Stimulated activated naive CD4-positive, alpha-beta T cell treated with Interleukin-2 at 50 U/mL for 16 hours (primary cell): ENCODE measurements around the gene FAT1.
"Not testable (repeated sequence)": the region's sequence is repeated elsewhere in the genome, so short reads cannot be mapped to it uniquely, and the experiment has no call there.

Source experiments
- DNase-seq: peaks from one replicate; lab custom pipeline; 2025; lab: John Stamatoyannopoulos, UW

FAT1 gene

DNA sequence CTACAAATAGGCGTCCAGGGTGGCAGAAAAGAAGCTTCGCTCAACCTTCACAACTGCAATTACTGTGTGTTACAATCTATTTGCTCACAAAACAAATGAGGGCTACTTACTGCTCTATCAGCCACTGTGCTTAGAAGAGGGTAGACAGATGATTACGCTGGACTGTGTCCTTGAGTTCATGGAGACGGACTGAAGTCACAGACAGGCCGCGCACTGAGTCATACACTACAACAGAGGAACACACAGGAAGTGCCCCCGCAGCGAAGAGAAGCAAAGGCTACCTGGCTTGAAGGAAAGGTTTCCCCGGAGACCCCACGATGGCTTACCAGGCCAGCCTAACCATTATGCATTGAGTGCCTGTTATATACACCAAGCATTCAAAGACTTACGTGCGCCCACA, 25.6 kb downstream of the FAT1 start:
- no peak for DNase-seq

DNA sequence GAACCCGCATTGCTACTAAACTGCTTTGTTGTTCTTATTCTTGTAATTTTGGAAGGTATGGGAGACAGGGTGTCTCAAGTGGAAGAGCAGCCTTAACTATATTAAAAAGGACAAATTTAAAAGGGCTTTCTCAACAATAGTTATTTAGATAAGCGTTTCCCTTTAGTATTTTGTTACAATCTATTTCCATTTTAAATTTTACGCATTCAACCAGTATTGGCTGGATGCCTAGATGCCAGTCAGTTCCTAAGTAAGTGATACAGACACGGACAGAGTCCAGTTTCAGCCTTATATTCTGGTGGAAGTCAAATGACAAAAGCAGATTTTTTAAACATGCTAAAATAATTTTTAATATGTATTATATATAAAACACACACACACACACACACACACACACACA, 28.3 kb downstream of the FAT1 start:
- DNase-seq, result no peak

DNA sequence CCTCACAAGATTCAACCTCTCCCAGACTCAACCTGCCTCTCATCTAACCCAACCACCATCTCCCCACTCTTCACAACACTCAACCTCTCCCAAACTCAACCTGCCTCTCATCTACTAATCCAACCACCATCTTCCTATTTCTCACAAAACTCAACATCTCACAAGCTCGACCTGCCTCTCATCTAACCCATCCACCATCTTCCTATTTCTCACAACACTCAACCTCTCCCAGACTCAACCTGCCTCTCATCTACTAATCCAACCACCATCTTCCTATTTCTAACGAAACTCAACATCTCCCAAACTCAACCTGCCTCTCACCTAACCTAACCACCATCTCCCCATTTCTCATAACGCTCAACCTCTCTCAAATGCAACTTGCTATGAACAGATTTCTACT, 29.8 kb downstream of the FAT1 start:
- DNase-seq, result no peak

DNA sequence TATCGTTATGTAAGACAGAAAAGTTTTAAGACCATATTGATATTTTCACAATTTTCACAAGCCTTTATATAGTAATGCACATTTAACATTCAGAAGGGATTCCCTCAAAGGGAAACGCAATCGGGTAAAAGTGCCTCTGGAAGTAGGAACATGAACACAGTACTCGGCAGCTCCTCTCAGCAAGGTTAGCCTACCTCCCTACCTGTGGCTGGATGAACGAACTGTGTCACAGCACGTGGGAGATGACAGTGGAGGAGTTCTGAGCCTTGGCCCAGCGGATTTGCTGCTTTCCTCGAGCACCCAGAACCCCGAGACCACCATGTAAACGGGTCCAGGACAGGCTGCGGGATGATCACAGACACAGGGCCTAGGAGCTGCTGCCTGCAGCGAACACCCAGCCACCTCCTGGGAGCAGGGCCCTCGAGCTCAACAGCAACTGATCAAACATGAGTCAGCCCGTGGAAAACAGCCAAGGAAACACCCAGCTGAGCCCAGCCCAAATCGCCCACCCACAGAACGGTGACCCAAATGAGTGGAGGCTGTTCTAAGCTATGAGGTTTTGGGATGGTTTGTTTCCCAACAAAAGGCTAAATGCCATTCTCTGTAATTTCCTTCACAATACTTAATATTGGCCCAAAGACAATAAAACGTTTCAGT, 30.4 kb downstream of the FAT1 start:
- DNase-seq, result no peak

DNA sequence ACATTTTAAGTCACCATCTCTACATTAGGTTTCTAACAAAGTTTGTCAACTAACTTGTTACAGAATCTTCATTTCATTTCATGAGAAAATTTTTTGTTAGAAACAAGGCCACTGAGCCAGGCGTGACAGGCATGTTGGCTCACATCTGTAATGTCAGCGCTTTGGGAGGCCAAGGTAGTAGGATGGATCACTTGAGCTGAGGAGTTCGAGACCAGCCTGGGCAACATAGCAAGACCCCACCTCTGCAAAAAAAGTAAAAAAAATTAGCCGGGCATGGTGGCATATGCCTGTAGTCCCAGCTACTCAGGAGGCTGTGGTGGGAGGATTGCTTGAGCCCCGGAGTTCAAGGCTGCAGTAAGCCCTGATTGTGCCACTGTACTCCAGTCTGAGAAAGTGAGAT, 32.3 kb downstream of the FAT1 start:
- no peak for DNase-seq

DNA sequence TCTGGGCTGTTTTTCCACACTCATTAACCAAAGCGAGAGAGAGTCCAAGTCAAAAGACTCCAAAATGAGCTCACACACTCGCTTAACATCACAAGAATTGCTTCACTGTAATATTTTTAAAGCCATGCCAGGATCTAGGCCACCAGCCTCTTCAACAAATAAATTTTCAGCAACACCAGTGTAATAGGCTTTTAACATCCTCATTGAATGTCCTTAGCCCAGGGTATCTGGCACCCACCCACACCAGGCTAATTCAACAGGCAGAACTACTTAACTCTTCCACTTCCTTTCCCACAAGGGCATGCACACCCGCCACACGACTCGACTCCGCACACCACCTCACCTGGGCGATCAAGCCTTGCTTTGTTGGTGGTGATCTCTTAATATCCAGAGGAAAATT, 34.2 kb downstream of the FAT1 start:
- DNase-seq, result no peak

DNA sequence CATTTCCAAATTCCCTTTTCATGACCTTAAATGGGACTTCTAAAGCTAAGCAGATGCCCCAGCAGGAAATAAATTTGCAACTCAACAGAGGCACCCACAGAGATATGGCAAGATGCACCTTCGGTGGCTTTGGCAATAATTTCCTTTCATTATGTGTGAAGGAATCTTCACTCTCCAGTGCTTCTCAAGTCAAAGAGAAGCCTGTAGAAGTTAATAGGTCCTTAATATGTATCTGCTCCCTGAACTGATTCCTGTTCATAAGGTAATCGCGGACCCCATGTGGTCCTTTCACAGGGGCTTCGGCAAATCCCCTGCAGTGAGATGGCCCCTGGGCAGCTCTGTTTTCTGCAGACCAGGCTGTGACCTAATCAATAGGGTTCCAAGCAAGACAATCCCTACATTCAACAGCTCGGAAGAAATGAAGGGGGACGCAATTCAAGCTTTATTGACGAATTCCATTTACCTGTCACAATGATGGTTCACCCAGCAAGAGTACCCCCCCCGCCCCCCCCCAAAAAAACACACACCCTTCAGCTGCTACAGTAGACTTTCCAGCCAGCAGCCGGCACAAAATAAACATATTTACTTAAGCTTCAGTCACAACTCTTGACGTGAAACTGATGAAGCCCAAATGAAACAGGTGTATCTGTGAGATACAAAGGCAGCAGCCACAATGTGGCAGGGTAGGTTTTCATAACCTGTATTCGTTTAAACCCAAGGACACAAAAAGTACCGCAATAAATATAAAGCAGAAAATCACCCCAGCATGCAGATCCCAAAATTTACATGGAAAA, 35.3 kb downstream of the FAT1 start:
- DNase-seq, result no peak

DNA sequence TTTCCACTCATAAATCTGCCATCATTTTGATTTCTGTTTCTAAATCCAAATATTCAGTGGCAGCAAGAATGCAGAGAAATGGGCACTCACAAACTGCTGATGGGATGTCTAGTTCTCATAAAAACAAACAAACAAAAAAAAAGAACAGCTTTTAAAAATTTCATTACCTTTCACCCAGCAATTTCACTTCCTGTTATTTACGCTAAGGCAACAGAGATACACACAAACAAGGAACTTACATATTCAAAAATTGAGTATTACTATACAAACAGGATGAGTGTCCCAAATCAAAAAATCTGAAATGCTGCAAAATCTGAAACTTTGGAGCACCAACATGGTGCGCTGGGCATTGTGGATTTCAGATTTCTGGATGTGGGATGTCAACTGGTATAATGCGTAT, 36.4 kb downstream of the FAT1 start:
- no peak for DNase-seq

DNA sequence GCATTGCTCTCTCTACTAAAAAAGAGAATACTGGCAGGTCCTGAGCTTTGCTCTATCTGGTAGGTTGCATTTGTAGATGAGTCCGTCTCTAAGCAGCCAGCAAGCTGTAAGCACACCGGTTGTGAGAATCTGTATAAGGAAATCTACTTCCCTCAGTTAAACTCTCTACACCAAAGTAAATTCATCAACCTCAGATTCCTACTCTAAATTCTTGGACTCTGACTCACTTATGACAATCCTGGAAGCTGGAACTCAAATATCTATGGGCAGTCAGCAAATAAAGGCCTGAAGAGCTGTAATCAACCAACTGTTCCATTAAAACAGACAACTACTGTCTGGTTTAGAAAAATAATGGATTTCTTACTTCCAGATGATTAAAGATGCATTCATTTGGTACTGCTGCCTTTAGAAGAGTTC, 37.9 kb downstream of the FAT1 start:
- no peak for DNase-seq

DNA sequence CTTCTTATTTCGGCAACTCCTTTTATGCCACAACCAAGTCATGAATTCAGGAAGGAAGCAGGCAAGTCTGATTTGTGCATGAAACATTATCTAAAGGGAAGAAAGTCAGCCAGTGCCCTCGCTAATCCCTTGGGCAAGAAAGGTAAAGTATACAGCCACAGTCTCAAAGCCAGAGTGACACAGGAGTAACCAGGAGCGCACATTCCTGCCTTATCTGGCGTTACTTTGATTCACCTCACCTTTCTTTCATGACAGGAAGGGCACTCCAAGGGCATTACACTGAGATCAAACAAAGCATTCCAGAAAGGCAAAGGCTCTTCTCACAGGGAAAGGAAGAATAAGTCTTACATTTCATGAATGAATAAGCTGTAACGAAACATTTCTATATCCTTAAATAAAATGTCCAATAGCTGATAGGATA, 38.8 kb downstream of the FAT1 start:
- no peak for DNase-seq

DNA sequence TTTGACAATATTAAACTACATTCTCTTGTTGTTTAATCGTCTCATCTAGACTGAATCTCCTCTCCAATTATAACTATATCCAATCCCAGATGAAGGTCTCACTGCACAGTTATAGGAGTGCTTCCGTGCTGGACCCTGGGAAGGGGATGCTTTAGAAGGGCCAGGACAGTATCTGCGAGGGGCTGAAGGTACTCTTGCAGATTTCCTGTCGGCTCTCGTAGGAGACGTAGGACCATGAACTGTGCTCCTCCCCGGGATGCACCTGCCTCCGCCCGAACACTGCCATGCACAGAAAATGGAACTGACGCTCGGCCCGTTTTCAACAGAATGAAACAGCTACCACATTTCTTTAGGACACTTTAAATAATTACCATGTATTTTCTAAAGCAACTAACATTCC, 39.4 kb downstream of the FAT1 start:
- no peak for DNase-seq

DNA sequence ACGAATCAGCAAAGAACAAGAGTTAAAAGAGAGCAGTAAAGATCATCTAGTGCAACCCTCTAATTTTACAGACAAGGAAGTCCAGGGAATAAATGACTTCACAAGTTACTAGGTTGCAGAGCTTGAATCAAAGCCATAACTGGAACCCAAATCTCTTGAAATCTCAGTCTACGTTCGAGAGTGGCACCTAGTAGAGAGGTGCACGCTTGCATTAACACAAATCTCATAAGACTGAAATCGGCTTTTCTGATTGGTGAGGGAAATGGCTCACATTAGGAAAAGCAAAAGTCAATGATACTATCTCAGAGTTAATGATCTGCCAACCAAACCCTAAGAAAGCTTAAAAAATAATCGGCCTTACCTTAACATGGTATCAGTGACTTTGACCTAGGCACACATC, 43.0 kb downstream of the FAT1 start:
- no peak for DNase-seq

DNA sequence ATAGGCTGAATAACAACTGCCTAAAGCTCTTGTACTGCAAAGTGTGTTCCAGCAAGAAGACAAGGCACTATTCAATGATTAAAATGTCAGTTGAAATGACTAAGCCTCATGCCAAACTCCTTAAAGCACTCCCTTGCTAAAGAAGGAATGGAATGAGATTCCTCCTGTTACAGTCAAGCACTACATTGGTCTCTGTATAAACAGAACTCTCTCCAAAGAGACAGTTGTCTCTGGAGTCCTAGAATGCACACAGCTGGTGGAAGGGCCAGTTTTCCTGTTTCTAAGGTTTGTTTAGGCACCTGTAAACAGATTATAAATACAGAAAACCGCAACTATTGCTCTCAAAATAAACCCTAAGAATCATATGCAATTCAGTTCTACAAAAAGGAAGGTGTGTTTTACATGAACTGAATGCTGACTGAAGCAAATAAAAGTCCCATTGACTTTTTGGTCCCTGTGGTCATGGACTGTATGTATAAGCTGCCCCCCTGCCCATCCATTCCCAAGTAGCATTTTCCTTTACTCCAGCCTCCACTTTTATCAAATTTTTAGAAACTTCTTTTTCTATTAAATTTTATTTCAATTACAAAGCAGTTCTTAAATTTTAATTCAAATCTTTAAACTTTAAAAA, 47.0 kb downstream of the FAT1 start:
- DNase-seq, result no peak

DNA sequence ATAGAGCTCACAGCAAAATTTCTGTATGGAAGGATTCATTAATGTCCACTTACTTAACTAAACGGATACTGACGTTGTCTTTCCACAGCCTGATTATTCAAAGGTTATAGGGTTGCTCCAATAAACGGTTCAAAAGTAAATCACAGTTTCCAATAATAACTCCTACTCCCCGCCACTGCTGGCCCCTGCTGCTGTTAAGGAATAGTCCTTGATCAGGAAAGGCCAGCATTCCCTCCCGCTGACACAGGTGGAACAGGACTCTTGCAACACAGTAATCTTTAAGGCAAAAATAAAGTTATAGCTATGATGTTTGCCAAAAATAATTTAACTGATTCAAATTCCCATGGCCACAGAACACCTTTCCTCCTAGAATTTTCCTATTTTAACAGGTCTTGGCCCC, 53.9 kb downstream of the FAT1 start:
- DNase-seq, result no peak

DNA sequence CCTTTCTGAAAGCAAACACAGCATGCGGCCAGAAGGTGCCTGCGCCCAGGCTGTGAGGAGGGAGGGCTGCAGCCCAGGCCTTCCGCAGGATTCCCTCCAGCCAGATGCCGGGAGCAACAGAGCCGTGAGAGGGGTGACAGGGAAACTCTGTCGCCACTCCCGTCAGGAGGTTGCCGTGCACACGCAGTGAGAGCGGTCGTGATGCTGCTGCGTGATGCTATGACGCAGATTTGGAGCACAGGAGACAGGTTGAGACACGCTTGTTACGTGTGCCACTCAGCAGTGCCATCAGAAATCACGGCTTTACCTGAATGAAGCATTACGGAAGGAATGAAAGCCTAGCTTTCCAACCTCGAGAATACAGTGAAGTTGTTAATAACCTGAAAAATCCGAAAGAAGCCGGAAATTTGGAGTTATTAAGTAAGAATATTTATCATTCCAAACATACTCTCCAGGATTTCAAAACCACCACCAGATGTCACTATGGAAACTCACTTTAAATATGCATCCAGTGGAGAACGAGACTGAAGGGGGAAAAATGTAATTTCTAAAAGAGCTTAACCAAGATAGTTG, 54.4 kb downstream of the FAT1 start:
- DNase-seq, result no peak

DNA sequence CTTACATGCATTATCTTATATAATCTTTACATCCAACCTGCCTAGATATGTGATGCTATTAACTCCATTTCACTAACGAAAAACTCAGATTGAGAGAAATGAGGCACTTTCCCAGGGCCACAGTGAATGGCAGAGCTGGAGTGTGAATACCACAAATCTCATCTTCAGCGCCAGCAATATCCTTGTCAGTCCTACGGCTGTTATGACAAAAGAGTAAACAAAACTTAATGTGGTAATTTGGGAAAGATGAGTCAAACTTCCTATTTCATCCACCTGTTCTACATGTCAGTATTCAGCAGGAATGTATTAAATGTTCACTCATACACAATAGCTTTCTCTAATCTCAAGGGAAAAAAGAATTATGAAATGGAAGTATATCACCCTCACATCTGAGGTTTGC, 56.9 kb downstream of the FAT1 start:
- no peak for DNase-seq

DNA sequence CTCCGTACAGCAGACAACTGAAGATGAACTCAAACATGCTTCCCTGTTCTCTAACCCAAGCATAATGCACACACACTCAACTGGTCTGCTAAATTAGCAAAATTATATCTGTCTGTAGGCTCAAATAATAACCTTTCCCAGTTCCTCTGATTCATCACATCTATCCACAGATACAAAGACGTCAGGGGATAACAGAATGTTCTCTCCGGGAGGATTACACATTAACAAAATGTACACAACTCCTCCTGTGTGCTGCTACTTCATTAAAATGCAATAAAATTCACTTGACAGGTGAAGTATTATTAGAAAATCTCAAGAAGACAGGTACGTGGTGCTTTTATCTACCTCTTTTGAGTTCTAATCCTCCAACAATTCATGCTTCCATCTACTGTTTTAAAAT, 57.4 kb downstream of the FAT1 start:
- DNase-seq, result no peak

DNA sequence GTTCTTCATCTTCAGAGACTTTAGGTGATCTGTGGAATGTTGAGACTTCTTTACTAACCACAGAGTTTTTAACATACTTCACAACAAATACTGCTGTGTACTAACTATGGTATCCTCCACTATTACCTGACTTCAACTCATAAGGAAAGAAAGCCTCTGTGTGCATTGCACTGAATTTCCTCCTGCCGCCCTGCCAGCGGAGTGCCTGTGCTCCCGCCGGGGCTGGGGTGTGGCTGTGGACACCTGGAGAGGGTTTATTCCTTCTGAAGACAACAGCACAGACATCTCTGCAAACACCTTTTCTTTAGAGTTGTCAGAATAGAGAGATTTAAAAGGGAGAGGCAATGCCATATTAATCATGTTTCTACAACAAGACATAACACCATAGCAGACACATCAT, 63.3 kb downstream of the FAT1 start:
- no peak for DNase-seq

DNA sequence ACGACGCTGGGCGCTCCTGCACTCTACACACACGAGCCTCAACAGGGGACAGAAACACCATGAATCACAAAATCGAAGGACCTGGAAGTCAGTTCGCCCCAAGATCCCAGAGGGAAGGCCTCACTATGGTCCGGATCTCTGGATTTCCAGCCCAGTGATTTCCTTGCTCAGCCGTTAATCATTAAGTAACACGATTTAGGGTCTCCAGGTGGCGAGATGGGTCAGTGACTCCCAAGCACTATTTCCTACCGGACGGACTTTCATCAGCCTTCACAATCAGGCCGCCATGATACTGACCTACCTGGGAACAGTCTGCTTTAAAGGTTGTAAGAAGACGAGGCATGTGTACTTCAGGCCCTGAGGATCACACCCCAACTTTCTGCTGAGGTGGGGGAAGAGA, 63.7 kb downstream of the FAT1 start:
- no peak for DNase-seq

DNA sequence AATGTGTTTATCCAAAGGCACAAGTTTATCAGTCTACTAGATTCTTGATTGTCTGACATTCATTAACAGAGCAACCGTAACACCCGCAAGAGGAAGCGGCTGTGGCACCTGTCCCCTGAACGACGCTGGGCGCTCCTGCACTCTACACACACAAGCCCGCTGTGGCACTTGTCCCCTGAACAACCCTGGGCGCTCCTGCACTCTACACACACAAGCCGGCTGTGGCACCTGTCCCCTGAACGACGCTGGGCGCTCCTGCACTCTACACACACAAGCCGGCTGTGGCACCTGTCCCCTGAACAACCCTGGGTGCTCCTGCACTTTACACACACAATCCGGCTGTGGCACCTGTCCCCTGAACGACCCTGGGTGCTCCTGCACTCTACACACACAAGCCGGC, 64.2 kb downstream of the FAT1 start:
- DNase-seq, result not testable (repeated sequence)

DNA sequence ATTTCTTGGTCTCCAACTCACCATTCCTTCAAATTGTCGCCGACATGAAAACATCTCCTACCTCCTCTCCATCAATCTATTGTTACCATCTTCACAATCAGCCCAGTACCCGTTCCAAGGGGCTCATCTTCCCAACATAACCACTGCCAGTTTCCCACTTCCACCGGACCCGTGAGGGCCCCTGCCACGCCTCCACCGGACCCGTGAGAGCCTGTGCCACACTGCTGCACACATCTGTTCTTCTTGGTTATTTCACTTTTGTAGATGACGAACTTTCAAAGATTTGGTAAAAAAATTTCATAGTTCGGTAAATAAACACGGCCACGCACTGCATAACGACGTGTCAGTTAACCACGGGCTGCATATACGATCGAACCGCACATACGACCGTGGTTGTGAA, 65.0 kb downstream of the FAT1 start:
- DNase-seq, result no peak

DNA sequence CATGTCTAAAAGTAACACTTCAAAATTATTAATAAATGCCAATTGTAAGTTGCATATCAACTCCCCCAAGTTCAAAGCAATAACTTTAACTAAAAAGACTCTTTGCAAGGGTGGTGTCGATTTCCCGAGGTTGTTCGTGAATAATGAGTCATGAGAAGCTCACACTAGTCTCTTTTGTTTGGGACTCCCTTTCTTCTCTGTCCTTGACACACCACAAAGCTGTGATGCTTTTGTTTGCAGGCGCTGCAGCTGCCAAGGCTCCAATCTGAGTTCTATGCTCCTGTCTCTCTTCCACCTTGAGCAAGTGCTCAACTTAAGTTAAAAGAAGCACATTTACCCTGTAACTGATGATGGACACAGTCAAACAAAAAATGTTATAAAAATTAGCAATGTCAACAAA, 65.9 kb downstream of the FAT1 start:
- DNase-seq, result no peak

DNA sequence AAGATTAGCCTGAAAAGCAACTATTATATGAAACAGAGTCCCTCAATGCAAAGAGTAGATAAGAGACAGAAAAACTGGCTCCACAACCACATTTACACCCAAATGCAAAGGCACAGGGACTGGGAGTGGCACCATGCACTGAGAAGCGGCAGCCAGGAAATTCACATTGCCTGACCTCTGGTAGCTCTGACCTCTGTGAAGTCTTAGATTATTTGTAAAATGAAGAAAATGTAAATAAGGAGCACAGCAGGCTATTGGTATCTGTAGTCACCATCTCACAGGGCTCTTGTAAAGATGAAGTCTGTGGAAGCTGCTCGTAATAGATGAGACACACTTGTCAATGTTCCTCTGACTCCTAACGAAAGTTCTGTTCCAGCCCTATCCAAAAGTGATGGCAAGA, 69.7 kb downstream of the FAT1 start:
- no peak for DNase-seq
